ENCODE measurements around the gene GLIS1.

Gene GLIS1

GRCh38 chr1:53521924-53522552 is 216.9 kb downstream of the GLIS1 start:
- TF ChIP-seq CTCF (IDR thresholded peaks at IDR 0.05; ENCODE audit: low read depth, low read length) (no peak), MYC (IDR thresholded peaks at IDR 0.05; ENCODE audit: low read depth, low read length) (no peak), POLR2A (IDR thresholded peaks at IDR 0.05; ENCODE audit: extremely low read depth, insufficient read length) (no peak), MAX (IDR thresholded peaks at IDR 0.05; ENCODE audit: low read depth, low read length) (no peak)
- H3K4me3 ChIP-seq (ENCODE audit: low read depth, low read length) = no peak overlapping the region
- no peak for DNase-seq (ENCODE audit: low read depth)

GRCh38 chr1:53520481-53520880 is 218.5 kb downstream of the GLIS1 start:
- no peak for TF ChIP-seq POLR2A (IDR thresholded peaks at IDR 0.05; ENCODE audit: extremely low read depth, insufficient read length)
- no peak for TF ChIP-seq MYC (IDR thresholded peaks at IDR 0.05; ENCODE audit: low read depth, low read length)
- TF ChIP-seq CTCF (IDR thresholded peaks at IDR 0.05; ENCODE audit: low read depth, low read length) = no peak
- no peak for TF ChIP-seq MAX (IDR thresholded peaks at IDR 0.05; ENCODE audit: low read depth, low read length)
- no peak for DNase-seq (ENCODE audit: low read depth)
- H3K4me3 ChIP-seq (ENCODE audit: low read depth, low read length) = no peak overlapping the region

GRCh38 chr1:53519421-53519820 is 219.5 kb downstream of the GLIS1 start:
- no peak overlapping the region for H3K4me3 ChIP-seq (ENCODE audit: low read depth, low read length)
- TF ChIP-seq CTCF (IDR thresholded peaks at IDR 0.05; ENCODE audit: low read depth, low read length) = no peak
- no peak for TF ChIP-seq MAX (IDR thresholded peaks at IDR 0.05; ENCODE audit: low read depth, low read length)
- no peak for TF ChIP-seq MYC (IDR thresholded peaks at IDR 0.05; ENCODE audit: low read depth, low read length)
- TF ChIP-seq POLR2A (IDR thresholded peaks at IDR 0.05; ENCODE audit: extremely low read depth, insufficient read length) = no peak
- no peak for DNase-seq (ENCODE audit: low read depth)

GRCh38 chr1:53518775-53519174 is 220.2 kb downstream of the GLIS1 start:
- no peak for TF ChIP-seq MYC (IDR thresholded peaks at IDR 0.05; ENCODE audit: low read depth, low read length)
- TF ChIP-seq POLR2A (IDR thresholded peaks at IDR 0.05; ENCODE audit: extremely low read depth, insufficient read length) = no peak
- TF ChIP-seq MAX (IDR thresholded peaks at IDR 0.05; ENCODE audit: low read depth, low read length) = no peak
- TF ChIP-seq CTCF (IDR thresholded peaks at IDR 0.05; ENCODE audit: low read depth, low read length) = no peak
- DNase-seq (ENCODE audit: low read depth) = no peak
- H3K4me3 ChIP-seq (ENCODE audit: low read depth, low read length) = no peak overlapping the region

GRCh38 chr1:53517821-53518352 is 221.1 kb downstream of the GLIS1 start:
- no peak for TF ChIP-seq MYC (IDR thresholded peaks at IDR 0.05; ENCODE audit: low read depth, low read length)
- no peak for TF ChIP-seq CTCF (IDR thresholded peaks at IDR 0.05; ENCODE audit: low read depth, low read length)
- TF ChIP-seq POLR2A (IDR thresholded peaks at IDR 0.05; ENCODE audit: extremely low read depth, insufficient read length) = no peak
- TF ChIP-seq MAX (IDR thresholded peaks at IDR 0.05; ENCODE audit: low read depth, low read length) = no peak
- H3K4me3 ChIP-seq (ENCODE audit: low read depth, low read length) = no peak overlapping the region
- no peak for DNase-seq (ENCODE audit: low read depth)

Data from NB4 (cell line).